DND-41 (cell line): ENCODE data around the gene NUDT21.

ENCODE experiments used
- EZH2 ChIP-seq: IDR thresholded peaks from 3 replicates; pipeline ENCODE4 v1.6.1; 2012; ENCODE audit warnings: borderline replicate concordance, low read depth, mild to moderate bottlenecking, moderate library complexity, low read length, inconsistent platforms; ENCODE audit not compliant: severe bottlenecking
- TF ChIP-seq, protein P1 (sequence below): IDR thresholded peaks from 2 replicates; pipeline ENCODE4 v1.5.1; 2012; ENCODE audit warnings: borderline replicate concordance, low read length, moderate library complexity, mild to moderate bottlenecking; ENCODE audit not compliant: poor library complexity, severe bottlenecking; ENCODE audit errors: extremely low read depth

DNA sequence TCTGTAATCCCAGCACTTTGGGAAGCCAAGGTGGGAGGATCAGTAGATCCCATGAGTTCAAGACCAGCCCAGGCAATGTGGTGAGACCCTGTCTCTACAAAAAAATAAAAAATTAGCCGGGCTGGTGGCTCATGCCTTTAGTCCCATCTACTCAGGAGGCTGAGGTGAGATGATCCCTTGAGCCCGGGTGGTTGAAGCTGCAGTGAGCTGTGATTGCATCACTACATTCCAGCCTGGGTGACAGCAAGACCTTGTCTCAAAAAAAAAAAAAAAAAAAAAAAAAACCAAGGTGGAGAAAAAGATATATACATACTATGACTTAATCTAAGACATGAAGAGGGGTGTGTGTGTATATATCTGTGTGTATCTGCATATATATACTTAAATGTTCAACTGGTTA, 42.0 kb upstream of the NUDT21 start:
- TF ChIP-seq, protein P1, sequence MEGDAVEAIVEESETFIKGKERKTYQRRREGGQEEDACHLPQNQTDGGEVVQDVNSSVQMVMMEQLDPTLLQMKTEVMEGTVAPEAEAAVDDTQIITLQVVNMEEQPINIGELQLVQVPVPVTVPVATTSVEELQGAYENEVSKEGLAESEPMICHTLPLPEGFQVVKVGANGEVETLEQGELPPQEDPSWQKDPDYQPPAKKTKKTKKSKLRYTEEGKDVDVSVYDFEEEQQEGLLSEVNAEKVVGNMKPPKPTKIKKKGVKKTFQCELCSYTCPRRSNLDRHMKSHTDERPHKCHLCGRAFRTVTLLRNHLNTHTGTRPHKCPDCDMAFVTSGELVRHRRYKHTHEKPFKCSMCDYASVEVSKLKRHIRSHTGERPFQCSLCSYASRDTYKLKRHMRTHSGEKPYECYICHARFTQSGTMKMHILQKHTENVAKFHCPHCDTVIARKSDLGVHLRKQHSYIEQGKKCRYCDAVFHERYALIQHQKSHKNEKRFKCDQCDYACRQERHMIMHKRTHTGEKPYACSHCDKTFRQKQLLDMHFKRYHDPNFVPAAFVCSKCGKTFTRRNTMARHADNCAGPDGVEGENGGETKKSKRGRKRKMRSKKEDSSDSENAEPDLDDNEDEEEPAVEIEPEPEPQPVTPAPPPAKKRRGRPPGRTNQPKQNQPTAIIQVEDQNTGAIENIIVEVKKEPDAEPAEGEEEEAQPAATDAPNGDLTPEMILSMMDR = no peak
- no peak for TF ChIP-seq EZH2
